Measurements from ENCODE around the gene CTXN1.

Gene CTXN1

GRCh38 chr19:7926021-7926726 lies at the start of gene CTXN1:
TSS of gene CTXN1 (minus strand) at chr19:7926135. CDS start at chr19:7925538, 597 bp downstream.
- H3K4me3 ChIP-seq (ENCODE audit: low read depth, low read length) = peak within 1 kb of the TSS; percentile 74
- no peak within 1 kb of the TSS for H2AFZ ChIP-seq (ENCODE audit: low read length, unreplicated experiment)

DNA sequence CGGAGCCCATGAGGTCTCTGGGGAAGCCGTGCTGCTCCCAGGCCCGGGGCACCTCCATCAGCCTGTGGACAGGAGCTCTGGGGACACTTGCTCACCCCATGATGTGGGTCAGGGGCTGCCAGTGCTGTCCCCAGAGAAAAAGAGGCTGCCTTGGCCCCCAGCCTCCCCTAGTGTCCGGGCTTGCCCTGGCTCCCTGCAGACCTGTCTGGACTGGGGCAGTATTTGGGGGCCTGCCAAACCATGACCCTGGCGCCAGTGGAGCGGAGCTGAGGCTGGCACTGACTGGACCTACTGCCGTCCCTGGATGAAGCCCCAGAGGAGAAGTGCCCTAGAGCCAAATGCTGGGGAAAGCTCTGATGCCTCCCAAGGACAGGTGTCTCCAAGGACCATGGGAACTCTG lies 49.1 kb upstream of the CTXN1 start:
- H3K27ac ChIP-seq (ENCODE audit: low read depth, low read length) = no peak overlapping the region
- H3K36me3 ChIP-seq (ENCODE audit: insufficient read depth, low read length) = no peaks in the 10 kb centered on the region
- H2AFZ ChIP-seq (ENCODE audit: low read length, unreplicated experiment) = no peak overlapping the region
- no peaks in the 10 kb centered on the region for H3K79me2 ChIP-seq (ENCODE audit: control insufficient read depth, insufficient read depth, low read length, unreplicated experiment)
- no peaks in the 10 kb centered on the region for H3K4me1 ChIP-seq (ENCODE audit: control insufficient read depth, insufficient read depth, low read length, unreplicated experiment)
- H3K27me3 ChIP-seq (ENCODE audit: insufficient read depth, low read length) = no peaks in the 10 kb centered on the region
- H3K4me3 ChIP-seq (ENCODE audit: low read depth, low read length) = no peak overlapping the region

More at GRCh38 chr19:7926021-7926726, at the start of gene CTXN1:
- no peaks in the 10 kb centered on the region for H3K27me3 ChIP-seq (ENCODE audit: insufficient read depth, low read length)
- no peaks in the 10 kb centered on the region for H3K36me3 ChIP-seq (ENCODE audit: insufficient read depth, low read length)
- H3K4me1 ChIP-seq (ENCODE audit: control insufficient read depth, insufficient read depth, low read length, unreplicated experiment) = peaks cover 28% of the 10 kb centered on the region
- no peak within 1 kb of the TSS for H3K27ac ChIP-seq (ENCODE audit: low read depth, low read length)
- peaks cover 9% of the 10 kb centered on the region for H3K79me2 ChIP-seq (ENCODE audit: control insufficient read depth, insufficient read depth, low read length, unreplicated experiment)

DNA sequence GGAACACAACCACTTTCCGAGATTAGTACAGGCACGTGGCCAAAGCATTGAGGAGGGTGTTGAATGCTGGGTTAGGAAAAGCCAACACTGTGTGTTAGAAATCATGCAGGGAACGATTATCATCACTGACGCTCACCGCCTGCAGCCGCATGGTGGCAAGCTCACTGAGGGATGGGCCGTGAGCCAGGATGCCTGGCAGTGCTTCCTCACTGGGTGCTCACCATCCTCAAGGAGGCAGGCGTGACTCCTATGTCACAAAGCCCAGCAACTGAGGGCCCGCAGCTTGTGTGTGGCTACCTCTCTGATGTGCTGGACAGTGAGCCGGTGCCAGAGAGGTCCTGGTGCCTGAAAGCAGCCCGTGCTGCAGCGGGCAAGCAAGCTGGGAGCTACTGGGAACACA lies 47.9 kb upstream of the CTXN1 start:
- Histone ChIP-seq H3K27ac (ENCODE audit: low read depth, low read length) (no peak overlapping the region), H3K79me2 (ENCODE audit: control insufficient read depth, insufficient read depth, low read length, unreplicated experiment) (no peaks in the 10 kb centered on the region), H3K36me3 (ENCODE audit: insufficient read depth, low read length) (no peaks in the 10 kb centered on the region), H2AFZ (ENCODE audit: low read length, unreplicated experiment) (no peak overlapping the region), H3K4me1 (ENCODE audit: control insufficient read depth, insufficient read depth, low read length, unreplicated experiment) (no peaks in the 10 kb centered on the region), H3K27me3 (ENCODE audit: insufficient read depth, low read length) (no peaks in the 10 kb centered on the region), H3K4me3 (ENCODE audit: low read depth, low read length) (no peak overlapping the region)

GRCh38 chr19:7971553-7972520 lies 45.9 kb upstream of the CTXN1 start:
- H3K27me3 ChIP-seq (ENCODE audit: insufficient read depth, low read length) = no peaks in the 10 kb centered on the region
- H2AFZ ChIP-seq (ENCODE audit: low read length, unreplicated experiment) = no peak overlapping the region
- H3K4me1 ChIP-seq (ENCODE audit: control insufficient read depth, insufficient read depth, low read length, unreplicated experiment) = no peaks in the 10 kb centered on the region
- no peak overlapping the region for H3K27ac ChIP-seq (ENCODE audit: low read depth, low read length)
- no peaks in the 10 kb centered on the region for H3K36me3 ChIP-seq (ENCODE audit: insufficient read depth, low read length)
- no peaks in the 10 kb centered on the region for H3K79me2 ChIP-seq (ENCODE audit: control insufficient read depth, insufficient read depth, low read length, unreplicated experiment)
- H3K4me3 ChIP-seq (ENCODE audit: low read depth, low read length) = no peak overlapping the region

DNA sequence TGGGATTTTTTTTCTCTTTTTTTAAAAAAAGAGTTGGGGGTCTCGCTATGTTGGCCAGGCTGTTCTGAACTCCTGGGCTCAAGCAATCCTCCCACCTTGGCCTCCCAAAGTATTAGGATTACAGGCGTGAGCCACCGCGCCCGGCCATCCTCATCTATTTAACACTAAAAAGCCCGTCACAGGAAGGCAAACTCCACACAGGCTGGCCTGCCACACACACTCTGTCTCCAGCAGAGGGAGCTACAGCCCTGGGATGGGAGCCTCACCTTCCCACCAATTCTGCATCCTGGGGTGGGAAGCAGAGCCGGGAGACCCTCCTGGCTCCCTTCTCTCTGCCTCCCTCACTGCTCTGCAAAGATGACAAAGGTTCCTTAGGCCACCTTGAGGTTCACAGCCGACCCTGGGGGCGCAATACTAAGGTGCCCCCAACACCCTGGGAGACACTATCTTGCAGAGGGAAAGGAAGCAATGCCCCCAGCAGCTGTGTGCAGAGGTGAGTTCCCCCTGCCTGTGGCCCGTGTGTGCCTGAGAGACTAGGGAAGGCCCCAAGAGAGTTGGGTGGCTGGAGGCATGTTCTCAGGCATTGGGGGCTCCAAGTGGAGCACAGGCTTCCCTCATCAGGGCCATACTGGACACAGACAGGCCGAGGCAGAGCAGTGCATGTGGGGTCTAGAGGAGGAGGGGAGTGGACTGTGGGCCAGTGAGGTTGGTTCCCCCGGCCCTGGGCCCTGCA lies 44.9 kb upstream of the CTXN1 start:
- Histone ChIP-seq H3K79me2 (ENCODE audit: control insufficient read depth, insufficient read depth, low read length, unreplicated experiment) (no peaks in the 10 kb centered on the region), H2AFZ (ENCODE audit: low read length, unreplicated experiment) (no peak overlapping the region), H3K27ac (ENCODE audit: low read depth, low read length) (no peak overlapping the region), H3K36me3 (ENCODE audit: insufficient read depth, low read length) (no peaks in the 10 kb centered on the region), H3K4me3 (ENCODE audit: low read depth, low read length) (no peak overlapping the region), H3K27me3 (ENCODE audit: insufficient read depth, low read length) (no peaks in the 10 kb centered on the region), H3K4me1 (ENCODE audit: control insufficient read depth, insufficient read depth, low read length, unreplicated experiment) (no peaks in the 10 kb centered on the region)

DNA sequence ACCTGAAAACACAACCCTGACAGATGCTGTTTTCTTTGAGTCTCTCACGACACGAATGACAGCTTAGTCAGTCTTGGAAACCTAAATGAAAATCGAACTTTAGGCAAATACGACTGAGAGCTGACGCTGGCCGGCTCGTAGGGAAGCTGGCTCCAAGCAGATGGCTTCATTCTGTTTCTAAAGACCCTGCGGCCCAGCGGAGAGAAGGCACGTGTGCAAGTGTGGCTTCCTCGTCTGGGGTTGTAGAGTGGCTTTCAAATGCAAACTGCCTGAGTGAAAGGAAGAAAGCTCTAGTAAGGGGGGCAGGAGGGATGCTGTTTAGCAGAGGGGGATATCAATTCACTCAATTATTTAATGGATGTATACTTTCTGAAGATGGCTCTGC lies 43.6 kb upstream of the CTXN1 start:
- no peaks in the 10 kb centered on the region for H3K27me3 ChIP-seq (ENCODE audit: insufficient read depth, low read length)
- H3K27ac ChIP-seq (ENCODE audit: low read depth, low read length) = no peak overlapping the region
- no peaks in the 10 kb centered on the region for H3K4me1 ChIP-seq (ENCODE audit: control insufficient read depth, insufficient read depth, low read length, unreplicated experiment)
- H3K4me3 ChIP-seq (ENCODE audit: low read depth, low read length) = no peak overlapping the region
- no peak overlapping the region for H2AFZ ChIP-seq (ENCODE audit: low read length, unreplicated experiment)
- H3K36me3 ChIP-seq (ENCODE audit: insufficient read depth, low read length) = no peaks in the 10 kb centered on the region
- no peaks in the 10 kb centered on the region for H3K79me2 ChIP-seq (ENCODE audit: control insufficient read depth, insufficient read depth, low read length, unreplicated experiment)

- H3K4me3 ChIP-seq (ENCODE audit: low read depth, low read length) = no peak overlapping the region
- H3K79me2 ChIP-seq (ENCODE audit: control insufficient read depth, insufficient read depth, low read length, unreplicated experiment) = no peaks in the 10 kb centered on the region
- no peaks in the 10 kb centered on the region for H3K36me3 ChIP-seq (ENCODE audit: insufficient read depth, low read length)
- H3K4me1 ChIP-seq (ENCODE audit: control insufficient read depth, insufficient read depth, low read length, unreplicated experiment) = no peaks in the 10 kb centered on the region
- H2AFZ ChIP-seq (ENCODE audit: low read length, unreplicated experiment) = no peak overlapping the region
- H3K27me3 ChIP-seq (ENCODE audit: insufficient read depth, low read length) = no peaks in the 10 kb centered on the region
- H3K27ac ChIP-seq (ENCODE audit: low read depth, low read length) = no peak overlapping the region
Measured at GRCh38 chr19:7968796-7969554, 43.0 kb upstream of the CTXN1 start.

DNA sequence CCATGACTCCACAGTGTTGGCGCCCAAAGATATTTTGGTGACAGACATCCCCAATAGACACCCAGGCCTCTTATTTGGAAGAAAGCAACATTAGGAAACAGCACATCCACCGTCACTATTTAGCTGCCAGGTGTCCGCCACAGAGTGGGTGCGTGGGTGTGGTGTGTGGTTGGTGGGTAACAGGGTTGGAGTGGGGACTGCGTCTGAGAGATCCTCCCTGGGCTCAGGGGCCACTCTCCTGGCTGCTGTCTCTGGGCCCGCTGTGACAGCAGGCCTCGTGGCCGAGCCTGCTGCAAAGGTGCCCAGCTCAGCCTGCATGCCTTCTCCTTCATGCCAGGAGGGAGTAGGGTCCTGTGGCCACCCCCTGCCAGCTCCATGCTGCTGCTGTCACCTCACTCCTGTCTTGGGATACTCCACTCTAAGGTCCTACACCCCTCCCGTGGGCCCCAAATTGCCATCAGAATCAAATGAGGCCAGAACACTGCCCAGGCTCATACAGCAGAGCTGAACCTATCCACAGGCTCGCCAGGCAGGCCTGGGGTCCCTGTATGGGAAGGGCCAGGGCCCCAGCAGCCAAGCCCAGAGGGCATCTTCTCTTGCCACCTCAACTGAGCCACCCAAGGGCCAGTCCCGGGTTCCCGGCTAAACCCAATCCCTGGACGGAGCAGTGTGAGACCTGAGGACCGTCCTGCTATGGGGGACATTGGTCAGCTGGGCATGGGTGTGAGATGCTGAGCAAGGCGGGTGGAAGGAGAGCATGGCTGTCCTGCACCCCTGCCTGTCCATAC lies 42.3 kb upstream of the CTXN1 start:
- no peak overlapping the region for H3K4me3 ChIP-seq (ENCODE audit: low read depth, low read length)
- H3K79me2 ChIP-seq (ENCODE audit: control insufficient read depth, insufficient read depth, low read length, unreplicated experiment) = no peaks in the 10 kb centered on the region
- H3K4me1 ChIP-seq (ENCODE audit: control insufficient read depth, insufficient read depth, low read length, unreplicated experiment) = no peaks in the 10 kb centered on the region
- H3K27me3 ChIP-seq (ENCODE audit: insufficient read depth, low read length) = no peaks in the 10 kb centered on the region
- H3K27ac ChIP-seq (ENCODE audit: low read depth, low read length) = no peak overlapping the region
- no peaks in the 10 kb centered on the region for H3K36me3 ChIP-seq (ENCODE audit: insufficient read depth, low read length)
- no peak overlapping the region for H2AFZ ChIP-seq (ENCODE audit: low read length, unreplicated experiment)

GRCh38 chr19:7965921-7966665 lies 40.2 kb upstream of the CTXN1 start:
- H2AFZ ChIP-seq (ENCODE audit: low read length, unreplicated experiment) = no peak overlapping the region

More at GRCh38 chr19:7965921-7966665, 40.2 kb upstream of the CTXN1 start:
- no peak overlapping the region for H3K4me3 ChIP-seq (ENCODE audit: low read depth, low read length)
- H3K4me1 ChIP-seq (ENCODE audit: control insufficient read depth, insufficient read depth, low read length, unreplicated experiment) = no peaks in the 10 kb centered on the region
- H3K36me3 ChIP-seq (ENCODE audit: insufficient read depth, low read length) = no peaks in the 10 kb centered on the region
- no peaks in the 10 kb centered on the region for H3K79me2 ChIP-seq (ENCODE audit: control insufficient read depth, insufficient read depth, low read length, unreplicated experiment)
- no peaks in the 10 kb centered on the region for H3K27me3 ChIP-seq (ENCODE audit: insufficient read depth, low read length)
- no peak overlapping the region for H3K27ac ChIP-seq (ENCODE audit: low read depth, low read length)

Measured in ACC112 (cell line).